ENCODE measurements around the gene PLOD3. TPM values are rescaled to one million over a fixed set of nuclear protein-coding genes. Genes with fewer than 3 reads are reported as not detected.
"Not testable (repeated sequence)": the region's sequence is repeated elsewhere in the genome, so short reads cannot be mapped to it uniquely, and the experiment has no call there.

The PLOD3 gene
- total RNA-seq, 1 experiment from 2014 or later: 38.1 TPM

DNA sequence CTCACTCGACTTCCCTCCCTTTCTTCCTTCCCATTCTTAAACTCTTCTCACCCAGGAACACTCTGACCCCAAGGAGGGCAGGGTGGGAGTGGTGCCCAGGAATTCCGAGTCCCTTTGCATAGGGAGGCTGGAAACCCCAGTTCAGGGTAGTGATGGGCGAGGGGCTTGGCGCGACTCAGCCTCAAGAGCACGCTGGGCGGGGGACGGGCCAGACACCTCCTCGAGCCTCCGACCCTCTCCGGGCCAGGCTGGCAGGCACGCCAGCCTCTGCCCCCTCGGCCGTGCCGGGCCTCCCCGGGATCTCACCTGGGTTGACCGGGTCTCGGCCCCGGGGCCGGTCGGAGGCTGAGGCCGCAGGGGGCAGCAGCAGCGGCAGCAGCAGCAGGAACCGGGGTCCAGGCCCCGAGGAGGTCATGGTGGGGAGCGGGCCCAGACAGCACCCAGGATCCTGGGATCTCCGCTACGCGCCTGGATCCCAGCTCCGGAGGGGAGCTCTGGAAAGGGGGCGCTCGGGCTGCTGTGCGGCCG lies 457 bp downstream of the PLOD3 start:
- in situ Hi-C loops (cut with HindIII; ENCODE audit: low sequenced_read_pairs): no loop called here

DNA sequence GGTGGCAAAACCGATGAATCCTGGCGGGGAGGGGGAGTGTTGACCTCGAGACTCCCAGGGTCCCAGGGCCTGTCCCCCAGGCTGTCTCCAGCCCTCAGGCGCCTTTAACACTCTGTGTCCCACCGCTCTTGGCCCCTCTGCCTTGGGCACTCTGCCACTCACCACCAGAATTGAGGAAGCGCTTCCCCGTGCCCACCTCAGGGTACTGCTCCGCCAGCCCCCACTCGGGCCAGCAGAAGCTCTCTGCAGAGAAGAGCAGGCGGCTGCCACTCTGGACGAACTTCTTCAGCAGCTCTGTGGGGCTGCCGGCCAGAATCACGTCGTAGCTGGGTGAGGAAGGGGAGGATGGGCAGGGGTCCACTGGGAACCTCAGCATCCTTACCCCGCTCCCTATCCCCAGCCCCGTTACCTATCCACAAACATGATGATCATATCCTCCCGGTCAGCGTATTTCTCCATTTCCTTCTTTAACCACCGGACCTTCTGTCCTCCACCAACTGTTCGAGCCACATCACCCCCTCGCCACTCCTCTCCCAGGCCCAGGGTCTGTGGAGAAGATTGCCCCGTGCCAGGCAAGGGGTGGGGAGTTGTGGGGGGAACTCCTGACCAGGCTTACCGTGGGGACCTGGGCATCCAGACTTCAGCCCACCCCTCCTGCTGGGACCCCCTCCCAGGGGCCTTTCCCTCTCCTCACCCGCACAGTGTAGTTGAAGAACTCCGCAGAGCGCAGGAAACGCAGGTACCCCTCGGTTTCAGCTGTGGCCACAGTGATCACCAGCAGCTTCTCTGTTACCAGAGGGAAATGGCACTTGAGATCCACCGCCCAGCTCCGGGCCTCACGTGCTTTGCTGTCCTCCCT lies 1.2 kb downstream of the PLOD3 start:
- in situ Hi-C loops (cut with HindIII; ENCODE audit: low sequenced_read_pairs): no loop called here
- peak; percentile 5 for DNase-seq (ENCODE audit: low spot score)

More for the DNA sequence above, 457 bp downstream of the PLOD3 start:
- DNase-seq (ENCODE audit: low spot score): no peak

DNA sequence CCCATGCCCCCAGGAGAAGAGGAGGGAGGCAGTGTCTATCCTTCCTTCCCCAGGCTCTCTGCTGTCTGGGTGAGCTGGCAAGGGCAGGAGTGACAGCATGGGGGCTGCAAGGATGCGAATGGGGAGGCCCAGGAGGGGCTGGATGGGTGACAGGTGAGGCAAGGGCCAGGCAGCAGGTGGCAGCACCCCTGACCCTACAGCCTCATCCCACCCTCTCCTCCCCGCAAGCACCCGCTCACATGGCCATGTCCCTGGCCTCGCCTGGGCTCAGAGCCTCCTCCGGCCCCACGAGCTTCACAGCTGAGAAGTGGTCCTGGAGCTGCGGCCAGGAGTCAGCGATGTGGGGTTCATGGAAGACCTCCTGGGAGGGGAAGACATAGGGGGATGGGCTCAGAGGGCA lies 5.4 kb downstream of the PLOD3 start:
- no peak for DNase-seq (ENCODE audit: low spot score)
- in situ Hi-C loops (cut with HindIII; ENCODE audit: low sequenced_read_pairs): no loop called here

GRCh38 chr7:101211501-101211900 lies 5.9 kb downstream of the PLOD3 start:
- in situ Hi-C loops (cut with HindIII; ENCODE audit: low sequenced_read_pairs): no loop called here
- no peak for DNase-seq (ENCODE audit: low spot score)

DNA sequence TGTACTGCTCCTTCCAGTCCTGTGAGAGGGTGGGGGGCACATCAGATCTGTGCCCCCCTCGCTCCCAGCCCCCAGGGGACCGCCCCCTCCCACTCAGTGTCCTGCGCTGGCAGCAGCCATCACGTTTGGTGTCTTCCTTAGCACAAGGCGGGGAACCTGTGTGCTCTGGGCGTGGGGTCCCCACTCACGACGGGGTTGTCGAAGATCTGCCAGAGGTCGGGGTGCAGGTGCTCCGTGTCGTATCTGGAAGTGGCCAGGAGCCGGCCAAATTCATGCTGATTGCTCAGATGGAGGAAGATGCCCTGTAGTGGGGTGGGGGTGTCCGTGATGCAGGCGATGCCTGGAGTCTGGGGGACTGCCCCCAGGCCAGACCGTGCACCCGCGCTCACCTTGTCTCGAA lies 7.2 kb downstream of the PLOD3 start:
- in situ Hi-C loops (cut with HindIII; ENCODE audit: low sequenced_read_pairs): no loop called here
- DNase-seq (ENCODE audit: low spot score): no peak

DNA sequence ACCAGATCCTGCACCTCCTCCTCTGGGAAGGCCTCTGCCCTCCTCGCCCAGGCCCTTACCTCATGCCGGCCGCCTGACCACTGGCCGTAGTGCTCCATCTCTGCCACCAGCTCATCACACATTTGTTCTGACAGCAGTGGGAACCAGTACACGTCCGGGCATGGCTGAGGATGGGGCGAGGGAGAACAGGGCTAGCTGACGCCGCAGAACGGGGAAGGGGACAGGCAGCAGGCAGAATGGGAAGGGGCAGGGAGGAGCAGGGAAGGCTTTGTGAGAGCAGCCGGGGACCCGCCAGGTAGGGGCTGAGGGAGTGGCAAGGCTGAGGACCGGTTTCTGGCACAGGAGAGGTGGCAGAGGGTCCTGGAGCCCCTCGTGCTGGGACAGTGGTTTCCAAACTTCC lies 8.6 kb downstream of the PLOD3 start:
- in situ Hi-C loops (cut with HindIII; ENCODE audit: low sequenced_read_pairs): no loop called here
- DNase-seq (ENCODE audit: low spot score): no peak

GRCh38 chr7:101207459-101207858 lies 9.9 kb downstream of the PLOD3 start:
- DNase-seq (ENCODE audit: low spot score): no peak

DNA sequence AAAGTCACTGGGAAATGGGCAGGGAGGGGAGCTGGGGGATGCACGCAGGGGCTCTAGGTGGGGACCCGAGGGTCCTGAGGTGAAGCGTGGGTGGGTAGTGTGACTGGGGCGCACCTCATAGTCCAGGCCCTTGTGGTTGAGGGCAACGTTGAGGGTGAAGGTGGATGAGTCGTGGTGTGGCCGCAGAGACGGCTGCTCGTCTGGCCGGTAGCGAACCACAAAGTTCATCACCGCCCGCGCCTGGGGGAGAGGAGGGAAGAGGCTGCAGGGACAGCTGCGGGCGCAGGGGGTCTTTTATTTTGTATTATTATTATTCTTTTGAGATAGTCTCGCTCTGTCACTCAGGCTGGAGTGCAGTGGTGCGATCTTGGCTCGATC lies 10.7 kb downstream of the PLOD3 start:
- in situ Hi-C loops (cut with HindIII; ENCODE audit: low sequenced_read_pairs): no loop called here
- DNase-seq (ENCODE audit: low spot score): no peak

More at GRCh38 chr7:101207459-101207858, 9.9 kb downstream of the PLOD3 start:
- in situ Hi-C loops (cut with HindIII; ENCODE audit: low sequenced_read_pairs): no loop called here

GRCh38 chr7:101205901-101206664 lies 11.3 kb downstream of the PLOD3 start:
- no peak for DNase-seq (ENCODE audit: low spot score)
- in situ Hi-C loops (cut with HindIII; ENCODE audit: low sequenced_read_pairs): no loop called here

- in situ Hi-C loops (cut with HindIII; ENCODE audit: low sequenced_read_pairs); DNase-seq (ENCODE audit: low spot score): not testable (repeated sequence)
Observed at GRCh38 chr7:101203740-101204738, 13.3 kb downstream of the PLOD3 start.

- no peak for DNase-seq (ENCODE audit: low spot score)
- in situ Hi-C loops (cut with HindIII; ENCODE audit: low sequenced_read_pairs): no loop called here
Observed at GRCh38 chr7:101202603-101202918, 14.8 kb downstream of the PLOD3 start.

- DNase-seq (ENCODE audit: low spot score): no peak
- in situ Hi-C loops (cut with HindIII; ENCODE audit: low sequenced_read_pairs): no loop called here
Observed at GRCh38 chr7:101201695-101202602, 15.4 kb downstream of the PLOD3 start.

GRCh38 chr7:101200862-101201599 lies 16.4 kb downstream of the PLOD3 start, which contains the start of gene MOGAT3:
Gene MOGAT3 (minus strand): TSS chr7:101201036. CDS start chr7:101200854, 182 bp downstream.
- no peak for DNase-seq (ENCODE audit: low spot score)

GRCh38 chr7:101200504-101200861 lies 16.9 kb downstream of the PLOD3 start:
- in situ Hi-C loops (cut with HindIII; ENCODE audit: low sequenced_read_pairs): no loop called here
- DNase-seq (ENCODE audit: low spot score): no peak

More at GRCh38 chr7:101200862-101201599, 16.4 kb downstream of the PLOD3 start, which contains the start of gene MOGAT3:
- in situ Hi-C loops (cut with HindIII; ENCODE audit: low sequenced_read_pairs): no loop called here

GRCh38 chr7:101199522-101199921 lies 17.9 kb downstream of the PLOD3 start:
- DNase-seq (ENCODE audit: low spot score); in situ Hi-C loops (cut with HindIII; ENCODE audit: low sequenced_read_pairs): not testable (repeated sequence)

DNA sequence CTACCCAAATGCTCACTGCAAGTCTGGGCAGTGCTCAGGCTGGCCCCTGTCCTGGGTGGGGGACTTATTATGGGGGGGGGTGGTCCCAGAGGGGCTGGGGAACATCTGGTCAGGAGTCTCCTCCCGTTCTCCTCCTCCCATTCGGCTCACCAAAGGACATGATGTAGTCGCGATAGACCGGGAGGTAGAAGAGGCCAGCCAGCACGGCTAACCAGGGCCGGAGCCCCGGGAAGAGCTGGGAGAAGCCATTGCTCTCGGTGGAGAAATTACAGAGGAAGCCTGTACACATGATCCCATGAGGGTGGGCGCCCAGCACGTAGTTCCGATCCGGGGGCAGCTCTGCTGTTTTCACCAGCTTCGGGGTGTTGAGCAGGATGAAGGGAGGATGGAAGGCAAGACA lies 18.9 kb downstream of the PLOD3 start:
- no peak for DNase-seq (ENCODE audit: low spot score)

GRCh38 chr7:101197991-101198390 lies 19.4 kb downstream of the PLOD3 start:
- DNase-seq (ENCODE audit: low spot score): no peak

More for the DNA sequence above, 18.9 kb downstream of the PLOD3 start:
- in situ Hi-C loops (cut with HindIII; ENCODE audit: low sequenced_read_pairs): no loop called here

More at GRCh38 chr7:101197991-101198390, 19.4 kb downstream of the PLOD3 start:
- in situ Hi-C loops (cut with HindIII; ENCODE audit: low sequenced_read_pairs): no loop called here
